K562 (cell line): ENCODE measurements around the gene SF3B1. TPM values are rescaled to one million over a fixed set of nuclear protein-coding genes. Genes with fewer than 3 reads are reported as not detected.
A peak's percentile ranks its signal among the peaks of the same experiment; 100 is the strongest.

Experiments used
- AFF4 ChIP-seq: sonication (generic); formaldehyde crosslinking; IDR thresholded peaks from 2 replicates; pipeline ENCODE4 v1.8.0; 2023; ENCODE audit warnings: mild to moderate bottlenecking, missing genetic modification reagents
- BMI1 ChIP-seq: fragments of 150-350 bp; IDR thresholded peaks from 2 replicates; pipeline ENCODE4 v1.6.1; 2014; ENCODE audit warnings: low read length
- CHD2 ChIP-seq: IDR thresholded peaks from 2 replicates; pipeline ENCODE4 v1.6.1; 2011; ENCODE audit warnings: low read depth, low read length
- GATAD2A ChIP-seq: fragments of 450-650 bp; IDR thresholded peaks from 2 replicates; pipeline ENCODE4 v1.6.1; 2017
- KDM4B ChIP-seq, 2 experiments: fragments of 450-650 bp in 1 of 2; sonication (generic) in 1 of 2; IDR thresholded peaks; 2 replicates each; pipeline ENCODE4 v1.6.1; 2016 to 2017; ENCODE audit warnings: borderline replicate concordance in 2 of 2, antibody characterized with exemption in 1 of 2, low read depth in 1 of 2, mild to moderate bottlenecking in 1 of 2
- MAFG ChIP-seq: fragments of 450-650 bp; conservative IDR thresholded peaks from 2 replicates; pipeline ENCODE4 v1.6.1; 2016; ENCODE audit warnings: missing genetic modification characterization, missing compliant biosample characterization
- MAX ChIP-seq: sonication (generic); formaldehyde crosslinking; IDR thresholded peaks from 2 replicates; pipeline ENCODE4 v1.9.0; 2022; ENCODE audit warnings: mild to moderate bottlenecking, missing genetic modification reagents
- MCM3 ChIP-seq: fragments of 450-650 bp; IDR thresholded peaks from 2 replicates; pipeline ENCODE4 v1.6.1; 2016
- MIER1 ChIP-seq: fragments of 450-650 bp; IDR thresholded peaks from 2 replicates; pipeline ENCODE4 v1.6.1; 2016; ENCODE audit warnings: antibody characterized with exemption, mild to moderate bottlenecking, low read depth
- PHB ChIP-seq: fragments of 250-450 bp; sonication (Bioruptor Pico); IDR thresholded peaks from 2 replicates; pipeline ENCODE4 v1.5.0; 2021
- SLC30A9 ChIP-seq: fragments of 250-450 bp; sonication (Bioruptor Pico); IDR thresholded peaks from 2 replicates; pipeline ENCODE4 v1.8.0; 2022; ENCODE audit warnings: mild to moderate bottlenecking, moderate library complexity
- SMAD3 ChIP-seq: fragments of 450-650 bp; formaldehyde crosslinking; conservative IDR thresholded peaks from 2 replicates; pipeline ENCODE4 v1.4.0; 2020; ENCODE audit warnings: mild to moderate bottlenecking
- TFAM ChIP-seq: fragments of 250-450 bp; sonication (Bioruptor Pico); conservative IDR thresholded peaks from 2 replicates; pipeline ENCODE4 v1.5.0; 2021; ENCODE audit warnings: mild to moderate bottlenecking, moderate library complexity
- THRAP3 ChIP-seq: fragments of 450-650 bp; IDR thresholded peaks from 2 replicates; pipeline ENCODE4 v1.6.1; 2016; ENCODE audit warnings: mild to moderate bottlenecking, inconsistent platforms, borderline replicate concordance
- ZEB2 ChIP-seq: fragments of 450-650 bp; IDR thresholded peaks from 2 replicates; pipeline ENCODE4 v1.6.1; 2016
- ZFP30 ChIP-seq: fragments of 250-450 bp; sonication (Bioruptor Pico); IDR thresholded peaks from 2 replicates; pipeline ENCODE4 v1.8.0; 2022; ENCODE audit warnings: moderate library complexity, mild to moderate bottlenecking, inconsistent platforms, borderline replicate concordance
- ZNF175 ChIP-seq: fragments of 200-800 bp; sonication (Bioruptor generic); IDR thresholded peaks from 2 replicates; pipeline ENCODE4 v1.6.1; 2016; ENCODE audit warnings: low read depth, mild to moderate bottlenecking, missing genetic modification characterization, missing compliant biosample characterization
- ZNF561 ChIP-seq: fragments of 450-650 bp; formaldehyde crosslinking; conservative IDR thresholded peaks from 2 replicates; pipeline ENCODE4 v1.4.0; 2020; ENCODE audit warnings: mild to moderate bottlenecking, moderate library complexity
- ZNF778 ChIP-seq: fragments of 450-650 bp; formaldehyde crosslinking; IDR thresholded peaks from 2 replicates; pipeline ENCODE4 v1.4.0; 2020; ENCODE audit warnings: mild to moderate bottlenecking, moderate library complexity
- polyA plus RNA-seq, 8 experiments: library from polyadenylated mRNA; depleted of rRNA in 4 of 8; stranded (reverse) in 5 of 8; unstranded in 3 of 8; fragments of >200 nt; fragmentation: Nextera tagmentation in 2 of 8; fragmentation: Illumina TruSeq in 1 of 8; extraction: Ambion mirVana in 2 of 8; extraction: Trizol in 1 of 8; gene quantifications; 2 replicates each; pipeline versions ENCODE4 v1.2.1 to v1.2.3, GENCODE V29; 2011 to 2014; ENCODE audit warnings: inconsistent platforms in 1 of 8, missing spikeins in 1 of 8
- total RNA-seq, 7 experiments: library from RNA; depleted of rRNA in 6 of 7; stranded (reverse); fragments of >200 nt in 6 of 7; fragmentation: Illumina TruSeq in 2 of 7; extraction: Trizol in 2 of 7; gene quantifications; 2 replicates each; pipeline versions ENCODE4 v1.2.1 to v1.2.3, GENCODE V29; 2011 to 2021; ENCODE audit warnings: low replicate concordance in 1 of 7
- TF ChIP-seq, protein P1 (sequence below): IDR thresholded peaks from 2 replicates; pipeline ENCODE4 v1.6.1; 2011; ENCODE audit warnings: borderline replicate concordance, low read depth, mild to moderate bottlenecking, moderate library complexity, low read length; ENCODE audit not compliant: insufficient read depth, poor library complexity, severe bottlenecking
- TF ChIP-seq, protein P2 (sequence below): sonication (generic); formaldehyde crosslinking; IDR thresholded peaks from 2 replicates; pipeline ENCODE4 v1.8.0; 2022; ENCODE audit warnings: missing genetic modification reagents, mild to moderate bottlenecking, moderate library complexity, borderline replicate concordance

The SF3B1 gene
- total and polyA plus RNA-seq, 9 of the 15 experiments (the other 6 are each of a cell fraction or from before 2014, with no cell fraction given): 96.2 to 377 (median 177) TPM

DNA sequence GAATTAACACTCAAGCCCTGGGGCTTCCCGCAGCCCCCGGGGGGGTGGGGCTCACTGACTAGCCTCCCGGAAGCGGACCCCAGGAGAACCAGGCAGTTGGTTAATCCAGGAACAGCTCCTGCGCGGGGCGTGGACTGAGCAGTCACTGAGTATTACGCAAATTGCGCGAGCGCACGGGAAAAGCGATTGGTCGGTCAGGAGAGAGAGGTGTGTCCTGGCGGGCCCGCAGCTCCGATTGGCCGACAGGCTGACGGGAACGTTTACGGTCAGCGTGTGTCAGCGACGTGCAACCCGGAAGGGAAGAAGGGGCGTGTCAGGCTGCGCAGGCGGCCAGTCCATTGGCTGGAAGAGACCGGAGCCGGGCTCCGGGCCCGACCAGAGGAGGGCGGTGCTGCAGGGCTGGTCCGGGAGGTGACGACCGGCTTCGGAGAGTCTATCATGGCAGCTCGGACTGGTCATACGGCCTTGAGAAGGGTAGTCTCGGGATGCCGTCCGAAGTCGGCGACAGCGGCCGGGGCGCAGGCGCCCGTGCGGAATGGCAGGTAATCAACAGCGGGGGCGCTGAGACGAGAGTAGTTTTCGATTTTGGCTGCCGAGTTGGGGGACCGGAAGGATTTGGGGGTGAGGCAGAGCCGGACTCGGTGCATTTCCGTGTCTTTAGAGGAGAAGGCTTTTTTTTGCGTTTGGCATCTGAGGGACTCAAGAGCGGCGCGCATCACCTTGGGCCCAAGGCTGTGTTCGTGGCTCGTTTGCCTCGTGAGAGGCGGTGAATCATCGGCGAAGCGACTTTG is 18.5 kb upstream of the SF3B1 start, which contains the start of gene COQ10B (continued):
- TF ChIP-seq CHD2: peak; percentile 51
- peak; percentile 55; the same call in 1 of the 2 replicates for TF ChIP-seq MAX (CRISPR knock-in tag)
- no peak for TF ChIP-seq ZNF561 (CRISPR knock-in tag)
- 0 out of 2 replicates have a peak, but pooled peaks have one; percentile 31 for TF ChIP-seq ZEB2
- no peak for TF ChIP-seq ZNF175 (CRISPR knock-in tag)
- TF ChIP-seq MIER1: 0 out of 2 replicates have a peak, but pooled peaks have one; percentile 20
- TF ChIP-seq AFF4 (CRISPR knock-in tag): peak; percentile 89; the same call in 1 of the 2 replicates
- no peak for TF ChIP-seq MCM3
- no peak for TF ChIP-seq ZFP30
- TF ChIP-seq MAFG (tag): no peak
- TF ChIP-seq SMAD3 (CRISPR knock-in tag): peak; percentile 34; the same call in 1 of the 2 replicates
- no peak for TF ChIP-seq GATAD2A
- no peak for TF ChIP-seq SLC30A9 (CRISPR knock-in tag)
- no peak for TF ChIP-seq THRAP3
- no peak for TF ChIP-seq PHB
- TF ChIP-seq, protein P1, sequence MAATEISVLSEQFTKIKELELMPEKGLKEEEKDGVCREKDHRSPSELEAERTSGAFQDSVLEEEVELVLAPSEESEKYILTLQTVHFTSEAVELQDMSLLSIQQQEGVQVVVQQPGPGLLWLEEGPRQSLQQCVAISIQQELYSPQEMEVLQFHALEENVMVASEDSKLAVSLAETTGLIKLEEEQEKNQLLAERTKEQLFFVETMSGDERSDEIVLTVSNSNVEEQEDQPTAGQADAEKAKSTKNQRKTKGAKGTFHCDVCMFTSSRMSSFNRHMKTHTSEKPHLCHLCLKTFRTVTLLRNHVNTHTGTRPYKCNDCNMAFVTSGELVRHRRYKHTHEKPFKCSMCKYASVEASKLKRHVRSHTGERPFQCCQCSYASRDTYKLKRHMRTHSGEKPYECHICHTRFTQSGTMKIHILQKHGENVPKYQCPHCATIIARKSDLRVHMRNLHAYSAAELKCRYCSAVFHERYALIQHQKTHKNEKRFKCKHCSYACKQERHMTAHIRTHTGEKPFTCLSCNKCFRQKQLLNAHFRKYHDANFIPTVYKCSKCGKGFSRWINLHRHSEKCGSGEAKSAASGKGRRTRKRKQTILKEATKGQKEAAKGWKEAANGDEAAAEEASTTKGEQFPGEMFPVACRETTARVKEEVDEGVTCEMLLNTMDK: peak; percentile 87
- TF ChIP-seq, protein P2, sequence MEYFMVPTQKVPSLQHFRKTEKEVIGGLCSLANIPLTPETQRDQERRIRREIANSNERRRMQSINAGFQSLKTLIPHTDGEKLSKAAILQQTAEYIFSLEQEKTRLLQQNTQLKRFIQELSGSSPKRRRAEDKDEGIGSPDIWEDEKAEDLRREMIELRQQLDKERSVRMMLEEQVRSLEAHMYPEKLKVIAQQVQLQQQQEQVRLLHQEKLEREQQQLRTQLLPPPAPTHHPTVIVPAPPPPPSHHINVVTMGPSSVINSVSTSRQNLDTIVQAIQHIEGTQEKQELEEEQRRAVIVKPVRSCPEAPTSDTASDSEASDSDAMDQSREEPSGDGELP (CRISPR knock-in tag): no peak; the same call in 1 of the 2 replicates
- TF ChIP-seq ZNF778 (CRISPR knock-in tag): no peak
- no peak for TF ChIP-seq TFAM
- TF ChIP-seq BMI1: no peak
- TF ChIP-seq KDM4B (IDR thresholded peaks at IDR 0.05; ENCODE audit: borderline replicate concordance in 2 of 2, low read depth in 1 of 2): peak in 1 of 2 experiments; percentile 41; a peak in 1 of 4 replicates
